GM19452 (cell line): ENCODE data around the gene HOTAIR.

Experiments used
- ATAC-seq: cut with Tn5 transposase; IDR thresholded peaks from one replicate; pipeline ENCODE4 v1.9.1; 2021; ENCODE audit not compliant: unreplicated experiment

HOTAIR gene

DNA sequence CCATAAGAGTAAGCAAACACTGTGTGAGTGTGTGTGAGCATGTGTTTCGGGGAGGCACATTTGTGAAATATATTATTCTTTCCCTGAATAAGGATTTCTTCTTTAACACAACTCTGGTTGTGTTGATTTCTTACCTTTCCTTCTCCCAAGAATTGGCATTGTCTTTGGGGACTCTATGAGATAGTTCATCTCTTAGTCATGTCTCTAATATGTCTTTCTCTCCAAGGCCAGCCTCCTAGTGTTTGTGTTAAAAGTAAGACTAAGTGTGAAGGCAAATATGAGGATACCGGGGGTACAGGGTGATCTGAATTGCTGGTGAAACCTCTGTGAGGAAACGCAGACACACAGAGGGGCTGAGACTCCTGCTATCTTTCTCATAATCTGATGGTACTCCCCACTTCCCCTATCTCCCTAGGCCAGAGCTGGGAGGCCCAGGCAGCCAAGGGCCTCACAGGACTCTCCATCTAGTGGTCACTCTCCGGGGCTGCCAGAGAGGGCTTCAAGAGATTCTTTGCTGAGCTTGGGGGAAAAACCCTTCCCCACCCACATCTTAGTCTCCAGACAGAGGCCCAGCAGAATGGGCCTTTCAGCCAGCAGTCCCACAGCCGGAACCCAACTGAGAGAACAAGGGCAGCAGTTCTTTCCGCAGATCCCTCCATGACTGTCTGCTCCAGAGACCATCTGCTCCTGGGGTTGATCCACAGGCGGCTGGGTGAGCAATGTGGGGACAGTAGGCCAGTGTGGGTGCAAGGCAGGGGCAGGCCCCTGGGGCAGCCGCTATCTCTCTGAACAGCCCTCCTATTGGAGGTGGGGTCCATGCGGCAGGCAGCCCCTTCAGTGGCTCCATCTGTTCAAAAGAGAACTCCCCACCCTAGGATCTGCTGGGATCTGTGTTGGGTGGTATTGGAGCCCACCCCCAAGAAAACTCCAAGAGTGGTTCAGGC, 25.8 kb downstream of the HOTAIR start:
- no peak for ATAC-seq

DNA sequence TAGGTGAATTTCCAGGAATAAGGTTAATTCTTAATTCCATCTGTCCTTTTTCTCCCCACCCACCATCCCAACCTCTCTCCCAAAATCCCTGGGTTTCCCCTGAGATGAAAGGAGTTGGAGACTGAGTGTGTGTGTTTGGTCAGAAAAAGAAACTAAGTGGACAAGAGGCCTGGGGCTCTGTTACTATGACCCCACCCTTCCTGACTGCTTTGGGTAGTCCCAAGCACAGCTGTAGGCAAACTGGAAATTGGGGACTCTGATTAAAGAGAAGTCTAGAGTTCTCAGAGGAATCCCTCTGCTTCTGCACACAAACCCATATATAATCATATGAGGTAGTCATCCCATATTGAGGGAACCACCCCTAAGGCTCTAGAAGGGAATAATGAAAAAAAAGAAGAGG, 27.0 kb downstream of the HOTAIR start:
- ATAC-seq: no peak

DNA sequence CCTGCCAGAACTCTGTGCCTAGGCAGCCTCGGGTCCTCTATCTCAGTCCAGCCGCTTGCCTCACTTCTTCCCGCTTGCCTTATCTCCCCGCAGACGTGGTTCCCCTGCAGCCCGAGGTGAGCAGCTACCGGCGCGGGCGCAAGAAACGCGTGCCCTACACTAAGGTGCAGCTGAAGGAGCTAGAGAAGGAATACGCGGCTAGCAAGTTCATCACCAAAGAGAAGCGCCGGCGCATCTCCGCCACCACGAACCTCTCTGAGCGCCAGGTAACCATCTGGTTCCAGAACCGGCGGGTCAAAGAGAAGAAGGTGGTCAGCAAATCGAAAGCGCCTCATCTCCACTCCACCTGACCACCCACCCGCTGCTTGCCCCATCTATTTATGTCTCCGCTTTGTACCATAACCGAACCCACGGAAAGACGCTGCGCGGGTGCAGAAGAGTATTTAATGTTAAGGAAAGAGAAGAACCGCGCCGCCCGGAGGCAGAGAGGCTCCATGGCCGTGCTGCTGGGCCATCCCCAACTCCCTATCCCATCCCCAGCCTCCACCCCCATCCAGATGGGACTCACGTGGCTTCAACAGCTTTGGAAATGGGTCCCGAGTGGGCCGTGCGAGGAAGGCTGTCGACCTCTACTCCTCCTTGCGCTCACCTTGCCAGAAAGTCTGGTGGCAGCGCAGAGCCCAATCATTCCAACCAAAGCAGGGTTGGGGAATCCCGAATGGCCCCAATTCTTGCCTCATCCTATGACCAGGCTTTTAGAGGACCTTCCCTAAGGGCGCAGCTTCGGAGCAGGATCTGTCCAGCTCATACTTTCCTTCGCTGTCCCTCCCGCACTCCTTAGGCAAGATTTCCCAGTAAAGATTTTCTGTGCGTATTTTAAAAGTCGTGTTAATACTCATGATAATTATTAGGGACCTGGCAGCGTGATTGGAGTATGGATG, 29.6 kb downstream of the HOTAIR start:
- no peak for ATAC-seq

DNA sequence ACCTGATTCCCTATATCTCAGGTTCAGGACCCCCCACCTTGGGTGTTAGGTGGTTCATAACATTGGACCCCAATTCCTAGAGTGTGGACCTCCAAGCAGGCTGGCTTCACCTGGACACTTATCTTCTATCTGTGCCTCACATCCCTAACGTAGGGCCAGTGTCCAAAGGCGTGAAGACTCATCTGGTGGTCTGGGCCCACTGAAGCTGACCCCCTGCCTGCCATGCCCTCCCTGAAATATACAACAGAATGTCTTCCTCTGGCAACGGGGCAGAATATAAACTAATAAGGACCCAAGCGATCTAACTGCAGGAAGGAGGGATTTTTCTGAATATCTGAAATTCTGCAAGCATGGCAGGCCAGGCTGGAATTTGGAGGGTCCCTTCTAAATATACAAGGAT, 30.5 kb downstream of the HOTAIR start:
- ATAC-seq: no peak

DNA sequence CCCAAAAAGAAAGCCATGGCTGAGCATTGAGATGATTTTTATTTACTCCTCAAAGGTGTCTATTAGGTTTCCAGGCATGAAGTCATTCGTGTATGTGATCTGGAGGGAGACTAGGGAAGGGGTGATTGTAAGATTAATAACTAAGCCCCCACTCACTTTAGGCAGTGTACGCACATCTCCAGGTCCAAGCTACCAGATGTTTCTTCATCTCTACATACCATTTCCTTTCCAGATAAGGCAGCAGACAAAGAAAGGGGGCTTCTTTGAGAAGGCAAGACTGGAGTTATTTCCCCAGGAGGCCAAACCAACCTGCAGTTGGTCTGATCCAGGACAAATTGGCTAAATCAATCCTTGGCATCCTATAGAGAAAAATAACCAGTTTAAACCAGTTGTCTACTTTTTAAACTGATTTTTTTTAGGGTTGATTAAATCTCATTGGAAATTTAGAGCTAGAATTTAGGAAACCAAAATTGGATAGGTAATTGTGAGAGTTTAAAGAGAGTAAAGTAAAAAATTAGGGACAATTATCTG, 32.2 kb downstream of the HOTAIR start:
- no peak for ATAC-seq

DNA sequence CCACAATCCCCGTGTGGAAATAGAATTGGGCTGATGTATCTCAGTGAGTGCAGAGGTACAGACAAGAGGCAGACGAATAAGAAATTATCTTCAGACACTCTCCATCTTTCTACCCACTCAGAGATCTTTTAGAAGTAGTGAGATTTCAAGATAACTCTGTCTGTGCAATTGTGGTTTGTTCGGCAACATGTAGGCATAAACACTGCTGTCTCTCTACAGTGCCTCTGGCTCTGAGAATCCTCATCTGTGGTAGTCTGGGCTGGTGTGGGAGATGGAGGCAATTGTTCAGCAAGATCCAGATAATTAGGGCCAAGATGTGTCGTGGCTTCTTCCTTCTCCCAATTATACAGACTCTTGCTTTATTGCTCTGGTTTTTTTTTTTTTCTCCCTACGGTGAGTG, 33.0 kb downstream of the HOTAIR start:
- no peak for ATAC-seq

DNA sequence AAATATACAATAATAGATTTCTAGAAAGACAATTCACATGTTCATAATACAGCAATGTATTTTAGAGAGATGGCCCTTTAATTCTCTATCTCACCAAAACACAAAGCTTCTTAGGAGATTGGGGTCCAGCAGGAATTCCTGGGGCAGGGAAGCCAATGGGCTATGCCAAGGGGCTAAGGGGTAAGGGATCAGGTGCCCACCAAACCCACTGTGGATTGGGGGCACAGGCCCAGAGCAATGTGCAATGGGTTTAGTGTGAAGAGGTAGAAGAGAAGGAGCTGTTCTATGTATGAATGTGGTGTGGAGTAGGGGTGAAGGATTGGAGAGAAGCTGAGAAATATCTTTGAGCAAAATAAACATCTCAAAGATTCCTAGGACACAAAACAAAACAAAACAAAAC, 33.6 kb downstream of the HOTAIR start:
- ATAC-seq: no peak

DNA sequence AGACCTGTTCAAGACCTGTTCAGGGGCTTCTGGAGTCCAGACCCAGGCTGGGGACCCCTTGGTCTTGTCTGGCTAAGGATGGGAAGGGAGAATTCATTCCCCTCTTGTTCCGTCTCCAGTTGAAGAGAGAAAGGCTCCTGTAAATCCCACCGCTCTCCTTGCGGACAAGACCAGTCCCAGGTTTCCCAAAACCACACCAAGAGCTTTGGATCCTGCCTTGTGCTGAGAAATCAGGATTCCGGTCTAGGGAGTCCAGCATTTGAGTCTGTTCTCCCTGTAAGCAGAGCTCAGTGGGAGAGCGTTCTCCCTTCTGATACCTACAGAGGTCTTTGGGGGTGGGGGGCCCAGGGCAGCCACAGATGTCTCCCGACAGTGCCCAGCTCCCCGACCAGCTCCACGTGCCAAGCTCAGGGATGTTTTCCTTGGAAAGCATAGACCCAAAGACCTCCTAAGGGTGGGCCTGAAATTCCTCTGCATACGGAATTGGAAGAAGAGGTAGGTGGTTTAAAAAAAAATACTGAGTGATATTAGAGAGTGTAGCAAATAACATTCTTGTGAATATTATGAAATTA, 34.2 kb downstream of the HOTAIR start:
- no peak for ATAC-seq

DNA sequence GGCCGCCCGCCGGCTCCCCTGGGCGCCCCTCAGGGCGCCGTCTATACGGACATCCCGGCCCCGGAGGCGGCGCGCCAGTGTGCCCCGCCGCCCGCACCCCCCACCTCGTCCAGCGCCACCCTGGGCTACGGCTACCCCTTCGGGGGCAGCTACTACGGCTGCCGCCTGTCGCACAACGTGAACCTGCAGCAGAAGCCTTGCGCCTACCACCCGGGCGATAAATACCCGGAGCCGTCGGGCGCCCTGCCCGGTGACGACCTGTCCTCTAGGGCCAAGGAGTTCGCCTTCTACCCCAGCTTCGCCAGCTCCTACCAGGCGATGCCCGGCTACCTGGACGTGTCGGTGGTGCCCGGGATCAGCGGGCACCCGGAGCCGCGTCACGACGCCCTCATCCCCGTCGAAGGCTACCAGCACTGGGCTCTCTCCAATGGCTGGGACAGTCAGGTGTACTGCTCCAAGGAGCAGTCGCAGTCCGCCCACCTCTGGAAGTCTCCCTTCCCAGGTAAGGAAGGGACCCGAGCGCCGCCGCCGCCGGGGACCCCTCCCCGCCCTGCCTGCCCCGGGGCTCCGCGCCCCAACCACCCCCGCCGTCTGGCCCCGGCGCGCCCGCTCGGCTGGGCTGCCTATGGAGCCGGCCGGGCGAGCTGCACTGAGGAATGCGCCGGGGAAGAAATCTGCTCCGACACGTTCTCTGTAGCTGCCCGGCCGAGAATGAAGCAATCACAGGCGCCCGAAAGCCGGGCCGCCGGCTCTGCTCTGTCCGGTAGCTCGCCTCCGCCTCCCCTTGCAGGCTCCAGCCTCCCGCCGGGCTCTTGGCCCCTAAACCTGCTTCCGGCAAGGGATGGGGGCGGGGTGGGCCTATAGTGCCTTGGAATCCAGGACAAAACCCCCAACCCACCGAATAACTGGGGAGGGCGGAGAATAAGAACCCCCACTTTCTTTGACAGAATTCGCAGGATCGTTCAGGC, 35.3 kb downstream of the HOTAIR start:
- ATAC-seq: no peak

DNA sequence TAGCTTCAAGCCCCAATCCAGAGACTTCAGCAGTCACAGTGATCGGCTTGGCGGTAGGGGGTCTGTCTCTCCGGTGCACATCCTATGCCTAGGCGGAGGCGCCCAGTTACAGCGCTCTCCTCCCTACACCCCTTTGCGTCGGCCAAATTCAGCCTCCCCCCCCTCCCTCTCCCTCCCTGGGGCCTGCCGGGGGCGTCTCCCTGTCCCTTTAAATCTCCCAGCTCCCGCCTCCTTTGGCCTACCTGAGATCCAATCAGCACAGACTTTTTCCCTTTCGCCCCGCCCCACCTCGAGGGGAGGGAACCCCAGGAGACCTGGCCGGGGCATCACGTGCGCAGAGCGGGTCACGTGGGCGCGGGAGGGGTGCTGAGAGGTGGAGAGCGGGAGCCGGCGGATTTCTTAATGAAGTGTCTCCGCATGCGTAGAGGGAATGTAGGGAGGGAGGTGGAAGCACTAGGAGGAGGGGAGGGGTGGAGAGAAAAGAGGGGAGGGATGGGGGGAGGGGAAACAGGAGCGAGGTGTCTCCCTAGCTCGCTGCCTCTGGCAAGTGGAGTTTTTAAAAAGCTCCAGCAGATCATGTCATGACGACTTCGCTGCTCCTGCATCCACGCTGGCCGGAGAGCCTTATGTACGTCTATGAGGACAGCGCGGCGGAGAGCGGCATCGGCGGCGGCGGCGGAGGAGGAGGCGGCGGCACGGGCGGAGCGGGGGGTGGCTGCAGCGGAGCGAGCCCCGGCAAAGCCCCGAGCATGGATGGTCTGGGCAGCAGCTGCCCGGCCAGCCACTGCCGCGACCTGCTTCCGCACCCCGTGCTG, 36.2 kb downstream of the HOTAIR start, which contains the start of gene HOXC13:
TSS of gene HOXC13 (plus strand) at position 506 of the 815 bp plus-strand sequence. CDS start at position 582, 76 bp downstream.
- no peak for ATAC-seq

DNA sequence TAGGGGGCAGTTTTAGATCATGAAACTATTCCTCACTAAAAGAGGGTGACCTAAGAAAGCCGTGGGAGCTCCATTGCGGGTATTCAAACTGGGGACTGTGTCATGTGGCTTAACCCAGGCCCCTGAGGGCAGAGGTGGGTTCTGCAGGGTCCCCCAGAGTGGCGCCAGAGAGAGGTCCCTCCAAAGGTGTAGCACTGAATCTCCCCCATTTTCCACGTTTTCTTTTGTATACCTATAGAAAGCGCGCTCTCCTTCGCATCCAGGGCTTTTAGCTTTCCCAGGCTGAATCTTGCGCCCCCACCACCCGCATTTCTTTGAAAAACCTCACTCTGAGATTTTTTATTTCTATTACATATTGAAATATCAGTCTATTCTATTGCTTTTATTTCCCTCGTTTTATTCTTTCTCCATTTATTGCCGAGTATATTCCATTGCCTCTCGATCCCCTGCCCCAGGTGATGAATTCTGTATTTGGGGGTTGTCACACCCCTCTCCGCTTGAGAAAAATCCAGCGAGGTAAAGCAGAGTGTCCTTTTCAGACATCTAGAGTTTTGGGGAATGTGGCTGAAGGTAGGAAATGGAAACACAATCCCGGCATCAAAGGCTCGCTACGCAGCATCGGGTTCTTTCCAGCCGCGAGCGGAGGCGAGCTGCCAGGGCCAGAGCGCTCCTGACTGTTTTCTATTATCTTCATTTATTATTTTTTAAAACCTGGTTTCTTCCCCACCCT, 37.0 kb downstream of the HOTAIR start:
- no peak for ATAC-seq

DNA sequence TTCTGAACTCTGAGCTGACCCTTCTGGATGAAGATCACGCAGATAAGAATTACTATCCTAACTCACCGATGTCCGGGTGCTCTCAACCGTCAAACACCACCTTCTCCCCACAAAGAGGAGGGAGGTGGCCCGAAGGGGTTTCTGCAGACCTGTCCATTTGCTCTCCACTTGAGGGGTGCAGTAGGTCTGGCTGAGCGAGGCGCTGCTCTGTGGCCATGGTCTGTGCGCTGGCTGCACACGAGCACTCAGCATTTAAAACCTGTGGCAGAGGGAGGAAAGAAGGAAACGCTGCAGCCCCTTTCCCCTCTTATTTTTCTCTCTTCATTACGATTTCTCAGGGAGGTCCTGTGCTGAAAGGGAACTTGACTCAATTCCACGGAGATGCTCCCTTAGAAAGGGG, 37.7 kb downstream of the HOTAIR start:
- no peak for ATAC-seq

DNA sequence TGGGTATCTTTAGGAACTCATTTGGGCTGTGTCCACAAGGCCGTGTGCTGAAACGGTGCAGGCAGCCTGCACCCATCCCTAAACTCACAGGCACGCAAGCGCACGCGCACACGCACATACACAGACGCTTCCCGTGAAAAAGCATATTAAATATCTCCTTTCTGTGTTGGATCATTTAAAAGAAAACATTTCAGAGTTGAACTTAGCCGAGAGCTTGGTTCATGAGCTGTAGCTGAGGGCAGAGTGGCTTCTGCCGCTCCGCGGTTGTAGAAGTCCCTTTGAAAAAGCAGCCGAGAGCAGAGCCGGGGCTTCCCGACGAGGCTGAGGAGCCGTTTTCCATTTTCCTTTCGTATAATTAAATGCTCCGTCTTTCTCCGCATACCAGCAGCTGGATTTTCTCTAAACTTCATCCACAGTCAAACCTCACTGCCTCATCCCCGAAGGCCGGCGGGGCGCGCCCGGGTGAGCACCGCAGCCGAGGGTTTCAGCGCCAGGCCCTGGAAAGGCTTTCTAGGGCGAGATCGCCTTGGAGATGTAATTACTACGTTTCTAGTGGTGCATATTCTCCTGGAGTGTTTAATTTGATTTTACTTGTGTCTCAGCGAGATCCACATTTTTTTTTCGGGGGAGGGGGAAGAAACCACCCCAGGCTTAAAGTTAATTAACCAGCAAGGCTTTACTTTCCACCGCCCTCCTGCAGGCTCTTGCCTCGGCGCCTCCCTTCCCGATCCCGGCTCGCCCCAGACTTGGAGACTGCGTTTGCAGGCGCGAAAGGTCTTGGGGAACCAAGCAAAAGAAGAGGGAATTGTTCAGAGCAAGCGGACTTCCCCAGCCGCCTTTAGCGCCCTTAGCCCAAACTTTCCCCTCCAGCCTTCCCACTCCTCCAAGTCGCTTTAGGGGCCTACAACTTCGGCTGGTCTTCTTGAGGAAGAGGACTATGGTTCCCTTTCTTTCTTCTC, 39.1 kb downstream of the HOTAIR start:
- no peak for ATAC-seq

DNA sequence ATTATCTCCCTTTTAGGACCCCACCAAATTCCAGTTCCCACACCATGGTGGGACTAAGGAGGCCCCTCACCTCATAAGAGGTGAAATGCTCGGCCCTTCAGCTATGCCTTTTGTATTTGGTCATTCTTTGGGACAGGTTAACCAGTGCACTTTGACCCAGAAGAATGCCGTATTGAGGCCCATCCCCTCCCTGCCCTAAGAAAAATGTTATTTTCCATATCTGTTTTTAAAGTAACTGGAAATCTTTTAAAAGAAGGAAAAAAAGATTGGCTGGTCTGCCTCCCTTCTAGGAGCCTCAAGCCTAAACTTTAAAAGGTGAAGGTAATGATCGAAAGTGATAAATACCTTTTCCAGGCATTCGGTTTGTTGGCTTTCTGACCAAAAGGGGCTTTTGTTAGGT, 41.8 kb downstream of the HOTAIR start:
- no peak for ATAC-seq

DNA sequence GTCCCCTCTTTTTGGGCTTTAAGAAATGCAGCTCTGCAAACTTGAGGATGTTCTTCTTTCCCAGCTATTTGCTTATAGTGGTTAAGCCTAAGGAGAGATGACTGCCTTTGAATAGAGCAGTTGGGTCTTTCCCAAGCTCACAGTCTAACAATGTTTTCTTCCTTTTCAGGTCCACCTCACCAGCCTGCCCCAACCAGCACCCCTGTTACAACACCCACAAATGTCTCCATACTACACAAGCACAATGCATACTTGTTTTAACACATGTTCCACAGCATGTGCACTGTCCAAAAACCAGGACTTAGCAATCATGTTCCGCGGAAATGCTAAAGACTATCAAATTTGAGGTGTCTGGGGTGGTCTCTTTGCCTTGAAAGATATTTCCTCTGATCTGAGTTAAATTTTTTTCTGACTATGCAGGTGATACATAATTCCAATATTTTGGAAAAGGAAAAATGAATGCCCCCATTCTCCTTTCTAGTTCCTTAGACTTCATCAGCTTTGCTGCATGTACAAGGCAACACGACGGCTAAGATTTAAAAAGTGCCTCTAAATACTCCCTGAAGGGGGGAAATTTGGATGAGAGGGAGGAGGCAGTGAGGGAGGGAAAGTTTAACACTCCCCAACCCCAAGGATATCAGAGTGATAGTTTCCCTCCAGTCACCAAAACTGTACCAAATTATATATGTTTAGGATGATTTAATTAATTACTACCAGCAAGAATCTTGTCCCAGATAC, 42.7 kb downstream of the HOTAIR start:
- no peak for ATAC-seq

DNA sequence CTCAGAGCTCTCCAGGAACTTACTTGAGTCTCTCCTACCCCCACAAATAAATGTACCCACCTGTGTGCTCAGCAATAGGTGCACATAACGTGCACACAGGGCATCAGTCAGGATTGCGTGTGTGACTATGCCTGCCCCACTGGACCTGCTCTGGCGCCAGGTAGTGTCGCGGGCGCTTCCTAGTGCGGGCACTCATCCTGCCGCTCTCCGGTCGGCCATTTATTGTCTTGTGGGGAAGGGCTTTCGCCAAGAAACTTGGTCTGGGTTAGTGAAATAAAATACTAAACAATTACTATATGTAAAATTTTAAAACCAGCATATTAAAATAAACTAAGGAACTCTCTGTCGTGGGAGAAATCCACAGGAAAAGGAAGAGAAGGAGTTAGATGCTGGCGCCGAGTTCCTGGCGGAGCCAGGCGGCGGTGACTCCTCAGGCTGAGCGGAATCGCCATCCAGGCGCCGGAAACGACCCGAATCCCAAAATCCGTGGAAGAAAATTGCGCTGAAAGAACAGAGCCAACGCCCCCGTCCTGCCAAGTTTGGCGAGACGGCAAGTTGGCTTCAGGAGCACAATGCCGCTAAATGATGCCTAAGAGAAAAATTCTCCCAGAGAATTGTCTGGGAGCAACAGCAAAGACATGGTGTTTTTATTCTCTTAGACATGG, 44.0 kb downstream of the HOTAIR start:
- no peak for ATAC-seq
